Right lobe of liver (tissue), 4 donors: ENCODE measurements around the gene CNGB1.

Source experiments
- CTCF ChIP-seq, 4 donors: fragments of 200-600 bp in 3 of 4; fragments of 450-650 bp in 1 of 4; IDR thresholded peaks; one replicate each; pipeline versions ENCODE4 v1.5.1 to v1.8.0; 2016 to 2022; ENCODE audit warnings: antibody characterized with exemption in 4 of 4, mild to moderate bottlenecking in 2 of 4
- POLR2A ChIP-seq: fragments of 450-650 bp; IDR thresholded peaks from one replicate; pipeline ENCODE4 v1.6.1; 2017; ENCODE audit warnings: antibody characterized with exemption, mild to moderate bottlenecking
- donor health status: DM: no; HTN: no; CAD: no.
- donor health status: DM: no; HTN: no; CAD: no.
- donor health status: DM: no; HTN: yes; CAD: no.

- TF ChIP-seq CTCF (IDR thresholded peaks at IDR 0.05): no peak
- no peak for TF ChIP-seq POLR2A
Measured at GRCh38 chr16:57890752-57891111, 80.2 kb downstream of the CNGB1 start.
